ENCODE data around the gene RRP1. TPM values are rescaled to one million over a fixed set of nuclear protein-coding genes. Genes with fewer than 3 reads are reported as not detected.

RRP1 gene
- total RNA-seq, 1 experiment from 2014 or later, result 76.7 TPM

DNA sequence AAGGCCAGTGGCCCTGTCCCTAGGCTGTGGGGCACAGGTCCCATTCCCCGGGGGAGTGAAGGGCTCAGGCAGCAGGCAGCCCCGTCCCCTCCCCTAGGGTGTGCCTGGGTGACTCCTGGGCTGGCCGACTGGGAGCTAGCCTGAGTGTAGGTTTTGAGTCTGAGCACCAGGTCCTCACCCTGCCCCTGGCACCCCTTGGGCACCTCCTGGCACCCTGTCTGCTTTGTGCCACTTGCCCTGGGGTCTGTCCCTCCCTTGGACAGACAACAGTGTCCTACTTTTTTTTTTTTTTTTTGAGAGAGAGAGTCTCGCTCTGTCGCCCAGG, 24.2 kb downstream of the RRP1 start:
- Histone ChIP-seq H2AFZ (ENCODE audit: low read length) (no peak overlapping the region), H3K23me2 (ENCODE audit: insufficient read length, low read depth, low read length, poor library complexity, severe bottlenecking) (no peaks in the 10 kb centered on the region), H3K4ac (ENCODE audit: low read depth, low read length) (no peak overlapping the region), H2BK12ac (ENCODE audit: insufficient read length, low read depth, low read length) (no peak overlapping the region), H3K4me2 (ENCODE audit: insufficient read depth, insufficient read length, low read length) (no peak overlapping the region), H3K27ac (ENCODE audit: insufficient read length, low read depth, low read length) (no peak overlapping the region), H3K27me3 (ENCODE audit: insufficient read depth, low read length) (no peaks in the 10 kb centered on the region), H4K8ac (replicated peaks; ENCODE audit: insufficient read length, low read depth, low read length) (no peak overlapping the region), H3K18ac (ENCODE audit: insufficient read length, low read depth, low read length) (no peak overlapping the region), H2BK5ac (ENCODE audit: insufficient read length, low read length) (no peak overlapping the region), H3K56ac (ENCODE audit: insufficient read length, low read depth, low read length) (no peak overlapping the region), H3K9ac (ENCODE audit: extremely low read depth, insufficient read length, low read length) (no peak overlapping the region), H3T11ph (ENCODE audit: low read length) (no peak overlapping the region), H4K91ac (ENCODE audit: insufficient read length, low read depth, low read length) (no peak overlapping the region), H3K79me1 (ENCODE audit: insufficient read depth, low read depth, low read length, poor library complexity, severe bottlenecking) (no peaks in the 10 kb centered on the region), H3K4me1 (ENCODE audit: insufficient read depth, low read length) (no peaks in the 10 kb centered on the region), H2BK120ac (ENCODE audit: low read depth, low read length, poor library complexity, severe bottlenecking) (no peak overlapping the region), H4K20me1 (ENCODE audit: control insufficient read depth, insufficient read depth, insufficient read length) (no peaks in the 10 kb centered on the region), H2BK20ac (ENCODE audit: low read depth, low read length, poor library complexity, severe bottlenecking) (no peak overlapping the region), H2BK15ac (ENCODE audit: low read depth, low read length) (no peak overlapping the region), H3K79me2 (ENCODE audit: insufficient read depth, low read length) (no peaks in the 10 kb centered on the region), H3K14ac (ENCODE audit: insufficient read depth, low read length) (no peak overlapping the region; the same call in 1 of the 2 replicates), H3K23ac (ENCODE audit: insufficient read length, low read depth, low read length) (no peak overlapping the region), H3K9me3 (ENCODE audit: control insufficient read depth, low read depth, low read length) (no peaks in the 10 kb centered on the region), H2AK5ac (ENCODE audit: insufficient read length, low read length) (no peak overlapping the region), H4K5ac (ENCODE audit: insufficient read length, low read depth, low read length) (no peak overlapping the region)
- peaks cover under 1 to 2% (median 2%) of the 10 kb centered on the region in 3 experiments; a peak in 5 of 7 replicates for H3K36me3 Mint-ChIP-seq (ENCODE audit: insufficient read depth in 1 of 3, low read depth in 3 of 3)
- peaks cover under 1% of the 10 kb centered on the region for H3K27me3 Mint-ChIP-seq (ENCODE audit: low read depth)
- peaks cover 12 to 25% of the 10 kb centered on the region in 2 experiments for H3K4me1 Mint-ChIP-seq
- no CpG with 5 or more reads among the region's 5 CpGs for WGBS (ENCODE audit: extremely low coverage, insufficient read length, low lambda C conversion rate)
- DNase-seq, result no peak
- no peak overlapping the region for H3K4me3 Mint-ChIP-seq
- TF ChIP-seq CTCF (conservative IDR thresholded peaks at IDR 0.05), result no peak
- H3K27ac Mint-ChIP-seq, result no peak overlapping the region
- H3K9me3 Mint-ChIP-seq, result peaks cover 0 to under 1% of the 10 kb centered on the region in 2 experiments; a peak in 3 of 5 replicates

All from H9 (cell line).